ENCODE data around the gene ITPKC. TPM values are rescaled to one million over a fixed set of nuclear protein-coding genes. Genes with fewer than 3 reads are reported as not detected.
A peak's percentile ranks its signal among the peaks of the same experiment; 100 is the strongest.
"Not testable (repeated sequence)": the region's sequence is repeated elsewhere in the genome, so short reads cannot be mapped to it uniquely, and the experiment has no call there.

Gene ITPKC
- total RNA-seq, 2 experiments from 2014 or later, result 6.4 TPM

- peaks cover 60% of the 10 kb centered on the region for H3K4me1 Mint-ChIP-seq (ENCODE audit: low read depth)
- no peaks in the 10 kb centered on the region for H3K27me3 Mint-ChIP-seq
- intact Hi-C loops (cut with micrococcal nuclease), result no loop called here
- ChIA-PET POLR2A (interaction anchor here (0.6 kb wide), 1 partner anchor 36 kb away, joined by 3 read pairs; no protein-coding TSS in a partner anchor), CTCF (interaction anchor here (0.9 to 1.1 kb wide), 2 partner anchors 87 to 98 kb away, joined by 4 to 7 read pairs; no protein-coding TSS in a partner anchor)
- H3K27ac Mint-ChIP-seq, result no peak overlapping the region
- H3K4me3 Mint-ChIP-seq, result no peak overlapping the region
- H3K9me3 Mint-ChIP-seq, result no peaks in the 10 kb centered on the region
- H3K36me3 Mint-ChIP-seq, result peaks cover 20% of the 10 kb centered on the region
- DNase-seq, result no peak
These were observed 4.2 kb downstream of the ITPKC start for GRCh38 chr19:40721140-40721486.

DNA sequence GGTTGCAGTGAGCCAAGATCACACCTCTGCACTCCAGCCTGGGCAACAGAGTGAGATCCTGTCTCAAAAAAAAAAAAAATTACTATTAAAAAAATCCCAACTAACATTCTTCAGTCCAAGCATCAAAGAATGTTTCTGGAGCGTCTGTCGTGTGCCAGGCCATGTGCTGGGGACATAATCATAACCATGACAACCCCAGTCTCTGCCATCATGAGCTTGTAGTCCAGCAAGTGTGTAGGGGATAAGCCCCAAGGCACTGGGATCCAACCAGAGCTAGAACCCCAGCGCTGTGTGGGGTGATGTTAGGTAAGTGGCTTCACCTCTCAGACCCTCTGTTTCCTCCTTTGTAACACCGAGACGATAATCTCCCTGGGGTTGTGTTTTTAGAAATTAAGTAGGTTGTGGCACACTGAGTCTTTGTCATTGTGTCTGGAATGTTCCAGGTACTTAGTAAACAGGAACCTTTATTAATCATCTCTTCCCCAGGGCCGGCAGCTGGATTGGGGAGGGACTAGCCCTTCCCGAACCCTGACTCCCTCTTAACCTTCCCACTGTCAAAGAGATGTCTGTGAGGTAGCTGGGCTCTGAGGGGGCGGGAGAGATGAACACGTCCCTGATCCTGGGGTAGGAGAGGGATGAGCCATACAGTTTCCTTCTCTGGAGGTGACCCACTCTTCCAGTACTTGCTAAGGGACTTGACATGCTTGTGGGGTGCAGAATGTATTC lies 5.2 kb downstream of the ITPKC start:
- POLR2A ChIA-PET, result no interaction called here
- intact Hi-C loops (cut with micrococcal nuclease), result no loop called here
- H3K36me3 Mint-ChIP-seq, result peaks cover 26% of the 10 kb centered on the region
- DNase-seq, result no peak
- CTCF ChIA-PET, result interaction anchor here (0.9 to 1.1 kb wide), 2 partner anchors 88 to 97 kb away, joined by 4 to 7 read pairs; no protein-coding TSS in a partner anchor
- peaks cover 57% of the 10 kb centered on the region for H3K4me1 Mint-ChIP-seq (ENCODE audit: low read depth)
- no peaks in the 10 kb centered on the region for H3K9me3 Mint-ChIP-seq
- H3K4me3 Mint-ChIP-seq, result no peak overlapping the region
- H3K27ac Mint-ChIP-seq, result peak overlapping the region; percentile 56
- H3K27me3 Mint-ChIP-seq, result no peaks in the 10 kb centered on the region

- CTCF ChIA-PET, result interaction anchor here (1.0 to 1.2 kb wide), 2 partner anchors 82 to 89 kb away, joined by 3 to 4 read pairs; no protein-coding TSS in a partner anchor
These were observed 6.8 kb downstream of the ITPKC start for GRCh38 chr19:40723661-40724254.

DNA sequence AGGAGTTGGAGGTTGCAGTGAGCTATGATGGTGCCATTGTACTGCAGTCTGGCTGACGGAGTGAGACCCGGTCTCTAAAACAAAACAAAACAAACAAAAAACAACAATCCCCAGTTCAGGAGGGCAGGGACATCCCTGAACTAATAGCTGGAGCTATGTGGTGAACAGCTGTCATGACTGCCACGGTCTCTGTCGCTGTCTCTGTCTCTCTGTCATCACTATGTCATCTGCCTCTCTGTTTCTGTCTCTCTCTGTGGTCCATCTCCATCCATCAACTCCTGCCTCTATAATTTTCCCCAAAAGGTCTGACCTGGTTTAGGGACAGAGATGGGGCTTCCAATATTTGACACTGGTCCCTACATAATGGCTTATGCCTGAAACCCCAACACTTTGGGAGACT lies 7.4 kb downstream of the ITPKC start:
- peak; percentile 43 for DNase-seq
- Mint-ChIP-seq H3K4me1 (ENCODE audit: low read depth) (peaks cover 48% of the 10 kb centered on the region), H3K27me3 (no peaks in the 10 kb centered on the region), H3K36me3 (peaks cover 35% of the 10 kb centered on the region), H3K9me3 (no peaks in the 10 kb centered on the region), H3K27ac (peak overlapping the region; percentile 71), H3K4me3 (no peak overlapping the region)
- ChIA-PET CTCF (interaction anchor here (1.0 to 1.2 kb wide), 2 partner anchors 81 to 89 kb away, joined by 3 to 4 read pairs; no protein-coding TSS in a partner anchor), POLR2A (no interaction called here)
- intact Hi-C loops (cut with micrococcal nuclease), result loop anchor here (1.0 to 2.0 kb wide), 2 partner anchors 8 to 54 kb away; partner anchors contain the start of genes COQ8B and RAB4B

More at GRCh38 chr19:40723661-40724254, 6.8 kb downstream of the ITPKC start:
- Mint-ChIP-seq H3K36me3 (peaks cover 32% of the 10 kb centered on the region), H3K4me3 (no peak overlapping the region), H3K4me1 (ENCODE audit: low read depth) (peaks cover 52% of the 10 kb centered on the region), H3K27me3 (no peaks in the 10 kb centered on the region), H3K9me3 (no peaks in the 10 kb centered on the region), H3K27ac (peak overlapping the region; percentile 71)
- intact Hi-C loops (cut with micrococcal nuclease), result loop anchor here (1.0 to 2.0 kb wide), 2 partner anchors 7 to 55 kb away; partner anchors contain the start of genes COQ8B and RAB4B
- DNase-seq, result no peak
- POLR2A ChIA-PET, result no interaction called here

GRCh38 chr19:40724855-40725254 lies 7.9 kb downstream of the ITPKC start:
- no peak overlapping the region for H3K4me3 Mint-ChIP-seq
- intact Hi-C loops (cut with micrococcal nuclease), result loop anchor here (1.0 to 2.0 kb wide), 2 partner anchors 9 to 54 kb away; partner anchors contain the start of genes COQ8B and RAB4B
- CTCF ChIA-PET, result interaction anchor here (1.0 to 1.2 kb wide), 3 partner anchors 8 to 90 kb away, joined by 3 to 6 read pairs (median 4); partner anchors contain the start of genes COQ8B and ITPKC

GRCh38 chr19:40726279-40726678 lies 9.4 kb downstream of the ITPKC start:
- Mint-ChIP-seq H3K27me3 (no peaks in the 10 kb centered on the region), H3K4me1 (ENCODE audit: low read depth) (peaks cover 30% of the 10 kb centered on the region), H3K9me3 (no peaks in the 10 kb centered on the region), H3K36me3 (peaks cover 39% of the 10 kb centered on the region), H3K27ac (no peak overlapping the region), H3K4me3 (no peak overlapping the region)
- CTCF ChIA-PET, result no interaction called here
- no peak for DNase-seq
- POLR2A ChIA-PET, result no interaction called here
- intact Hi-C loops (cut with micrococcal nuclease), result no loop called here

More at GRCh38 chr19:40724855-40725254, 7.9 kb downstream of the ITPKC start:
- peak overlapping the region; percentile 71 for H3K27ac Mint-ChIP-seq
- no peaks in the 10 kb centered on the region for H3K9me3 Mint-ChIP-seq
- POLR2A ChIA-PET, result interaction anchor here (0.5 kb wide), 1 partner anchor 28 kb away, joined by 3 read pairs; no protein-coding TSS in a partner anchor
- peaks cover 42% of the 10 kb centered on the region for H3K4me1 Mint-ChIP-seq (ENCODE audit: low read depth)
- H3K27me3 Mint-ChIP-seq, result no peaks in the 10 kb centered on the region
- H3K36me3 Mint-ChIP-seq, result peaks cover 35% of the 10 kb centered on the region
- DNase-seq, result peak; percentile 36

DNA sequence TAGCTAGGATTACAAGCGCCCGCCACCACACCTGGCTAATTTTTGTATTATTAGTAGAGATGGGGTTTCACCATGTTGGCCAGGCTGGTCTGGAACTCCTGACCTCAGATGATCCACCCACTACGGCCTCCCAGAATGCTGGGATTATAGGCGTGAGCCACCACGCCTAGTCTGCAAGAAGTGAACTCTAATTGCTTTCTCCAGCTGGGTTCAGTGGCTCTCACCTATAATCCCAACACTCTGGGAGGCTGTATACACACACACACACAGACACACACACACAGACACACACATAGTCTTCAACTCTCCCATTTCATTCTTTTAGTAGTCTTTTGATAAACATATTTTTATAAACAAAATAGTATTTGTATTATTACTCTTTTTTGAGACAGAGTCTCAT lies 13.2 kb downstream of the ITPKC start:
- H3K4me3 Mint-ChIP-seq; H3K4me1 Mint-ChIP-seq (ENCODE audit: low read depth); intact Hi-C loops (cut with micrococcal nuclease); DNase-seq; POLR2A ChIA-PET; H3K9me3 Mint-ChIP-seq; H3K27ac Mint-ChIP-seq; H3K27me3 Mint-ChIP-seq: not testable (repeated sequence)
- CTCF ChIA-PET, result interaction anchor here (0.8 kb wide), 1 partner anchor 95 kb away, joined by 3 read pairs; no protein-coding TSS in a partner anchor
- H3K36me3 Mint-ChIP-seq, result peaks cover 37% of the 10 kb centered on the region

DNA sequence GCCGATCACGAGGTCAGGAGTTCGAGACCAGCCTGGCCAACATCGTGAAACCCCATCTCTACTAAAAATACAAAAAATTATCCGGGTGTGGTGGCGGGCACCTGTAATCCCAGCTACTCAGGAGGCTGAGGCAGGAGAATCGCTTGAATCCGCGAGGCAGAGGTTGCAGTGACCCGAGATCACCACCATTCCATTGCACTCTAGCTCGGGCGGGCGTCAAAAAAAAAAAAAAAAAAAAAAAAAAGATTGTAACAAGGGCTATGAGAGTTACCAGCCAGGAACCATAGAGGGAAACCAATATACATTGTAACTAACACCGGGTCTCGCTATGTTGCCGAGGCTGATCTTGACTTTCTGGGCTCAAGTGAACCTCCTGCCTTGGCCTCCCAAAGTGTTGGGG lies 15.4 kb downstream of the ITPKC start:
- DNase-seq; H3K27me3 Mint-ChIP-seq; POLR2A ChIA-PET; H3K4me1 Mint-ChIP-seq (ENCODE audit: low read depth); H3K27ac Mint-ChIP-seq; H3K4me3 Mint-ChIP-seq; CTCF ChIA-PET; H3K9me3 Mint-ChIP-seq; intact Hi-C loops (cut with micrococcal nuclease): not testable (repeated sequence)
- peaks cover 28% of the 10 kb centered on the region for H3K36me3 Mint-ChIP-seq

- POLR2A ChIA-PET, result no interaction called here
- H3K36me3 Mint-ChIP-seq, result peaks cover 28% of the 10 kb centered on the region
- intact Hi-C loops (cut with micrococcal nuclease), result no loop called here
These were observed 16.2 kb downstream of the ITPKC start for GRCh38 chr19:40733149-40733548.

GRCh38 chr19:40735013-40735771 lies 18.3 kb downstream of the ITPKC start:
- Mint-ChIP-seq H3K4me3 (no peak overlapping the region), H3K4me1 (ENCODE audit: low read depth) (peaks cover 3% of the 10 kb centered on the region), H3K36me3 (peaks cover 31% of the 10 kb centered on the region), H3K27ac (no peak overlapping the region), H3K27me3 (no peaks in the 10 kb centered on the region), H3K9me3 (no peaks in the 10 kb centered on the region)
- ChIA-PET CTCF (no interaction called here), POLR2A (no interaction called here)
- intact Hi-C loops (cut with micrococcal nuclease), result no loop called here
- no peak for DNase-seq

More at GRCh38 chr19:40733149-40733548, 16.2 kb downstream of the ITPKC start:
- Mint-ChIP-seq H3K4me1 (ENCODE audit: low read depth) (no peaks in the 10 kb centered on the region), H3K27me3 (no peaks in the 10 kb centered on the region), H3K27ac (no peak overlapping the region), H3K4me3 (no peak overlapping the region), H3K9me3 (no peaks in the 10 kb centered on the region)
- no peak for DNase-seq
- CTCF ChIA-PET, result interaction anchor here (1.0 to 1.5 kb wide), 3 partner anchors 11 to 99 kb away, joined by 3 to 6 read pairs (median 4); no protein-coding TSS in a partner anchor

DNA sequence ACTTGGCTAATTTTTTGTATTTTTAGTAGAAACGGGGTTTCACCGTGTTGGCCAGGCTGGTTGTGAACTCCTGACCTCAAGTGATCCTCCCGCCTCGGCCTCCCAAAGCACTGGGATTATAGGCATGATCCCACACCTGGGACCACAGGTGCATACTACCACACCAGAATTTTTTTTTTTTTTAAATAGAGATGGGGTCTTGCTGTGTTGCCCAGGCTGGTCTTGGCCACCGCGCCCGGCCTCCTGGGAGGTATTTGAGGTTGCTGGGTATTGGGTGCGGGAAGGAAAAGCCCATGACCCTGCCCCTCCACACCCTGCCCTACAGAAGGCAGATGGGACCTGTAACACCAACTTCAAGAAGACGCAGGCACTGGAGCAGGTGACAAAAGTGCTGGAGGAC lies 19.7 kb downstream of the ITPKC start:
- ChIA-PET POLR2A (no interaction called here), CTCF (no interaction called here)
- Mint-ChIP-seq H3K27me3 (no peaks in the 10 kb centered on the region), H3K36me3 (peaks cover 22% of the 10 kb centered on the region), H3K9me3 (no peaks in the 10 kb centered on the region), H3K4me3 (no peak overlapping the region), H3K4me1 (ENCODE audit: low read depth) (peaks cover 3% of the 10 kb centered on the region), H3K27ac (no peak overlapping the region)
- intact Hi-C loops (cut with micrococcal nuclease), result no loop called here
- no peak for DNase-seq

All from activated CD4-positive, alpha-beta memory T cell treated with anti-CD3 and anti-CD28 coated beads for 36 hours (primary cell).